Measurements from ENCODE around the gene TSC22D4. TPM values are rescaled to one million over a fixed set of nuclear protein-coding genes. Genes with fewer than 3 reads are reported as not detected.

Gene TSC22D4
- polyA plus RNA-seq, 1 donor from 2014 or later: 2.1 TPM

Other genes with a start within 250 kb of the TSC22D4 start
- gene SPDYE3, start 171.5 kb downstream of the TSC22D4 start, polyA plus RNA-seq: not detected in 2 replicates
- 222 and 274 TPM in 2 replicates for gene PILRB, start 121.1 kb downstream of the TSC22D4 start, polyA plus RNA-seq
- gene PILRA, start 105.7 kb downstream of the TSC22D4 start, polyA plus RNA-seq: 23.7 and 29.2 TPM in 2 replicates
- 3.1 and 6.8 TPM in 2 replicates for gene ZCWPW1, start 50.5 kb downstream of the TSC22D4 start, polyA plus RNA-seq
- 12.1 and 15.0 TPM in 2 replicates for gene MEPCE, start 49.4 kb downstream of the TSC22D4 start, polyA plus RNA-seq
- 24.0 and 33.8 TPM in 2 replicates for gene PPP1R35, start 42.7 kb downstream of the TSC22D4 start, polyA plus RNA-seq
- not detected in 2 replicates for gene SPACDR, start 15.0 kb downstream of the TSC22D4 start, polyA plus RNA-seq
- gene NYAP1, start 4.7 kb upstream of the TSC22D4 start, polyA plus RNA-seq: 70.1 and 86.6 TPM in 2 replicates
- 3.4 and 7.5 TPM in 2 replicates for gene AGFG2, start 60.0 kb upstream of the TSC22D4 start, polyA plus RNA-seq
- gene SAP25, start 94.7 kb upstream of the TSC22D4 start, polyA plus RNA-seq: 0.46 and 0.52 TPM in 2 replicates
- gene LRCH4, start 106.9 kb upstream of the TSC22D4 start, polyA plus RNA-seq: 17.2 and 25.1 TPM in 2 replicates
- 0.52 and 1.5 TPM in 2 replicates for gene FBXO24, start 107.1 kb upstream of the TSC22D4 start, polyA plus RNA-seq
- gene PCOLCE, start 123.1 kb upstream of the TSC22D4 start, polyA plus RNA-seq: 0.48 and 2.0 TPM in 2 replicates
- 26.5 and 27.9 TPM in 2 replicates for gene MOSPD3, start 133.3 kb upstream of the TSC22D4 start, polyA plus RNA-seq
- 21.0 and 23.5 TPM in 2 replicates for gene TFR2, start 162.3 kb upstream of the TSC22D4 start, polyA plus RNA-seq
- 339 and 389 TPM in 2 replicates for gene ACTL6B, start 177.2 kb upstream of the TSC22D4 start, polyA plus RNA-seq
- gene GNB2, start 194.5 kb upstream of the TSC22D4 start, polyA plus RNA-seq: 279 and 284 TPM in 2 replicates
- 28.3 and 33.5 TPM in 2 replicates for gene GIGYF1, start 215.0 kb upstream of the TSC22D4 start, polyA plus RNA-seq
- 92.1 and 104 TPM in 2 replicates for gene POP7, start 226.9 kb upstream of the TSC22D4 start, polyA plus RNA-seq
- not detected in 2 replicates for gene EPO, start 241.3 kb upstream of the TSC22D4 start, polyA plus RNA-seq